Effector CD8-positive, alpha-beta T cell (primary cell): ENCODE measurements around the gene HELZ.

Source experiments
- DNase-seq: peaks from one replicate; lab custom pipeline; 2025; lab: John Stamatoyannopoulos, UW

The HELZ gene

GRCh38 chr17:67076290-67076689 is 168.7 kb downstream of the HELZ start:
- no peak for DNase-seq

GRCh38 chr17:67074781-67075180 is 170.2 kb downstream of the HELZ start:
- no peak for DNase-seq

DNA sequence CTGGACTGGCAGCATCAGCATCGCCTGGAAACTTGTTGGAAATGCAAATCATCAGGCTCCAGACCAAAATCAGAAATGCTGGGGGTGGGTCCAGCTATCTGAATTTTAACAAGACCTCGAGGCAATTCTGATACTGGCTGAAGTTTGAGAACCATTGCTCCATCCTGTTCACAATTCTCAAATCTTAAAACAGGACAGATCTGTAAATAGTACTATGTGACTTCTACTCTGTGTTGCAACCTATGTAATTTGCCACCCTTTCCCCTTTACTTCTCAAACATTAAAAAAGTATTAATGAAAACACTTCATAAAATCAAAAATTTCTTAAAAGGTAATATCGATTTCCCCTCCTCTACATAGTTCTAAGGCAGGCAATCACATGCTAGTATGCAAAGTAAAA is 172.1 kb downstream of the HELZ start:
- no peak for DNase-seq

DNA sequence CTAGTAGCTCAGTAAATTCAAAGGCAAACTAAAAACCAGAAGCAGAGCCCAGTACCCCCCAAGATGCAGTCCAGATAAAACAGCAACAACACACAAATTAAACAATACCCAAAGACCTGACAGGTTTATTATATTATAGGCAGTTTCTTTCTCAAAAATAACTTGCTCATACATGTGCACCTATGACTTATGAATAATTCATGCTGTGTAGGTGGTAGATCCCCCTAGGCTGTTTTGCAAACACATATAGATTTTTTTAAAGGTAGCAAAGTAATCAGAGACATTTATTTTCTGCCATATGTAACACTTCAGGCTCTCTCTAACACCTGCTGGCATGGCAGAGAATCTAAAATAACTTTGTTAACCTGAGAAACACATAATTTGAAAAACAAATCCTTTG is 173.4 kb downstream of the HELZ start:
- DNase-seq, result no peak

- no peak for DNase-seq
These were observed 175.3 kb downstream of the HELZ start for GRCh38 chr17:67069603-67070136.

GRCh38 chr17:67068999-67069398 is 176.0 kb downstream of the HELZ start:
- DNase-seq, result no peak

DNA sequence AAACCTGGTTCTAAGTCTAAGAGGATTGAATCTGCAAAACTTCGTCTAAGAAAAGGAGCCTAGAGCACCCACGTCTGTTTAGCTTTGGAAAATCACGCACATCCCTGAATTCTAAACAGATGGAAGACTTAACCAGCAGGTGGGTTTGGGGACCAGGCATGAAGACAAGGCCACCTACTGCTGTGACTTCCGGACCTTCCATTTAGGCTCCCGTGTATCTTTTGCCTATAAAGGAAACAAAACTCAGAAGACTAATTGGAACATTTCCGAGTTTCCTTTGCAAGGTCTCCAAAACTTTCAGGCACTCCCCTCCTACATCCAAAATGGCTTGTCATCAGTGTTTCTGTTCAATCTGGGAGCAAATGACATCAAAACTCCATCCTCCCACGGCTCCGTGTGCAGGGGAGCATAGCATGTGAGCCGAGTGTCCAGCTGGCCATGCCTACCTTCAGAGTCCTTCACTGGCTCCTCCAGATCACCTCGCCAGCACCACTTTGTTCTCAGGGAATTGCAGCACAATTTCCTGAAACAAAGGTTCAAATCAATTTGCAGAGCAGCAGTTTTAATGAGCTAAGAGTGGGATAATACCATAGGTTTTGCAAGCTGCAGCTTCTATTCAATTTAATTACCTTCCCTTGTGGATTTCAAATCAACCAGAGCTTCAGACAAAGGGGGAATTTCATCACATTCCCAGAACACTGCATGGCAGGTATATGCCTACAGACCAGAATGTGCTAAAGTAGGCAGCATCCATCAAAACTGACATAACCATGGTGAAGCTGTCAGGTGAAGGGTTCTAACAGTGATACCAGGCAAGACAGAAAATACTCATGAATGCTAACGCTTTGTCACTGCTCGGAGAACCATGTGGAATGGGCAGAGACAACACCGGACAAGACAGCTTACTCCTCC is 177.2 kb downstream of the HELZ start:
- DNase-seq, result no peak

DNA sequence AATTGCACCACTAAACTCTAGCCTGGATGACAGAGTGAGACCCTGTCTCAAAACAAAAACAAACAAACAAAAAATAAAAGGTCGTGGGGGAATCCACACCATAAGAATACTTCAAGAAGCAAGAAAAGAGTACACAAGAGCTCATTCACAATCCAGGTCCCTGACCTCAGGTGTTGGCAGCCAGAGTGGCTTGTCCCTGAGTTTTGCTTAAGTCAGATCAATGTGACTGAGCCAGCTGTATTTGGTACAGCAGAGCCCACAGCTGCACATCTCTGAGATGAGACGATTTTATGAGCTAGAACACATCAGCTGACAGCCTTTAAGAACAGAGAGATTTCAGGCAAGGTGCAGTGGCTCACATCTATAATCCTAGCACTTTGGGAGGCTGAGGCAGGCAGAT is 178.3 kb downstream of the HELZ start:
- no peak for DNase-seq

DNA sequence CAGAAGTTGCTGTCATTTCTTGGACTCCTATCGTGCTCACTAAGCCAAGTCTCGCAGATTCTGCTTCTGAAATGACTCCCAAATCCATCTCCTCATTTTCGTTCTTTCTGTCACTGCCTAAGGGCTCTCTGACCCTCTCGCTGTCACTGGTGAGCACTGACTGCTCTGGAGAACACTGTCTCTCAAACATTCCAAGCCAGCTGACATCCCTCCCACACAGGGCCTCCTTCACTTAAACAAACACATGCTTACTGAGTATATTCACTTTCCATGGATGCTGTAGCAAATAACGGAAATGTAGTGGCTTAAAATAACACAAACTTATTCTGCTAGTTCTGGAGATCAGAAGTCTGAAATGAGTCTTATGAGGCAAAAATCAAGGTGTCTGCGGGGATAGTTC is 181.9 kb downstream of the HELZ start:
- DNase-seq, result no peak

DNA sequence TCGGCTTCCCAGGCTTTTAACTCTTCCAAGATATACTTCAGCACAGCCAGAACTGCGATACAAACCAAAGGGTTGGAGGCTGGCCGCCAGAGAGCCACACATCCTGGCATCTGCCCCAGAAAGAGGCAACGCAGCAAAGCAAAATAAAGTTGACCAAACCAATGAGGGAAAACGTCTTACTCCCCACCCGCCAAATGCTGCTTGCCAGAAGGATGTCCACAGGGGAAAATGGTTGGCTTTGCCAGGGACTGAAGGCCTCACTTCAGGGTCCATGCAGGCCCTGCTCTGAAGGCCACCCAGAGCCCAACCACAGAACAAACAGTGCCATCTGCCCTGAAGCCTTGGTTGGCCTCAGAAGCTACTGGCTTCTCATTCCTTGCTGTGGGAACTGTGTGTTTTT is 185.6 kb downstream of the HELZ start:
- no peak for DNase-seq

- no peak for DNase-seq
These were observed 187.0 kb downstream of the HELZ start for GRCh38 chr17:67058036-67058435.

DNA sequence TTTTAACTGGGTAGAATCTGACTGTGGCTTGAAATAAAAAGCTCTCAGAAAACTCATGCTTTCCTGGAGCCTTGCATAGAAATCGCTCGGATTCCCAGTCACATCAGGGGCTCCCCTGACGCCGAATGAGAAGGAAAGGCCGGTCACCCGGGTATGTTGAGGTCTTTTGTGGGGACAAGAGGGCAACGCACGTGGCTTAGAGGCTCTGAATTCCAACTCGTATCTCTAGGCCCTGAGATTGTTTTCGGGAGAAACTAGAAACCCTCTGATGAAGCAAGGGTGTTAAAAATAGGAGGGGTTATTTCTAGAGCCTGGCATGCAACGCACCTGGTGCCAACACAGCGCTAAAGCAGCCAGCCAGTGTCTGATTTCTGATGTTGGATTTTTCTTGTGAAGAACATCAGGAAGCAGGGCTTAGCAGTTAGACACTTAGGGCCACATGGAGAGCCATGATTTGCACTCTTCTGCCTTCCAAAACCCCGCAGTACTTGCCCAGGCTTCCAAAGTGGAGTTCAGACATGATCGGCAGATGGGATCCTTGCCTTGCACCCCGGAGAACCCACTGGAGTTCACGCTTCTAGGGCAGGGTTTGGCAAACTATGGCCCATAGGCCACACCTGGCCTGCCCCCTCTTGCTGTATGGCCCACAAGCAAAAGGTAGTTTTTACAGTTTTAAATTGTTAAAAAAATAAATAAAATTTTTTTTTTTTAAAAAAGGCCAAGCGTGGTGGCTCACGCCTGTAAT is 188.1 kb downstream of the HELZ start:
- no peak for DNase-seq

GRCh38 chr17:67055811-67056745 is 188.9 kb downstream of the HELZ start:
- DNase-seq, result no peak

GRCh38 chr17:67055041-67055443 is 190.0 kb downstream of the HELZ start:
- DNase-seq, result no peak

GRCh38 chr17:67054608-67055007 is 190.4 kb downstream of the HELZ start:
- DNase-seq, result no peak

- no peak for DNase-seq
These were observed 190.9 kb downstream of the HELZ start for GRCh38 chr17:67054011-67054591.

GRCh38 chr17:67053438-67054000 is 191.5 kb downstream of the HELZ start:
- DNase-seq, result no peak

- no peak for DNase-seq
These were observed 192.1 kb downstream of the HELZ start for GRCh38 chr17:67052720-67053437.

DNA sequence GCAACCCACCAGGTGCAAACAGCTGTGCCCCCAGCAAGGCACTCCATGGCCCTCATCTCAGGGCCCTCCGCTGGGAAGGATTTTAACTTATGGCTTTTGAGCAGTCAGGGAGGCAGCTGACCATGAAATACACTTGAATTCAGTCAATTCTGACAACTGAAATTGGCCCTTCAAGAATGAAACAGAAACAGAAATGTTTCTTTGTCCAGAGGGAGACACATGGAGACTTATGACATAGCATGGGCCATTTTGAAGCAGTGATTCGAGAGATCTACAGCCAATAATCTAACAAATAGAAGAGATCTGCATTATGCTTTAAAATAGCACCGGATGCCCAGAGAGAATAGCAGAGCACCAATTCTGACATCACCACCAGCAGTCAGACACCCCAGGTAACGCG is 193.2 kb downstream of the HELZ start:
- DNase-seq, result no peak

- DNase-seq, result no peak
These were observed 193.8 kb downstream of the HELZ start for GRCh38 chr17:67051155-67051538.
